Ascending aorta (tissue), 2 donors: ENCODE results near the gene ATG16L2. TPM values are rescaled to one million over a fixed set of nuclear protein-coding genes. Genes with fewer than 3 reads are reported as not detected.

ENCODE experiments used
- DNase-seq, 2 donors: peaks; one replicate each; pipeline ENCODE4 v3.0.0-alpha.2; 2019; ENCODE audit warnings: low spot score in 2 of 2
- H3K27ac ChIP-seq, 2 donors: fragments of 200-600 bp; sonication (generic); one replicate each; pipeline ENCODE4 v1.5.1; 2016 to 2017; ENCODE audit warnings: mild to moderate bottlenecking in 1 of 2
- H3K27me3 ChIP-seq: fragments of 200-600 bp; sonication (generic); one replicate; pipeline ENCODE4 v1.5.1; 2017
- H3K36me3 ChIP-seq, 2 donors: fragments of 200-600 bp; sonication (generic); one replicate each; pipeline ENCODE4 v1.5.1; 2016
- H3K4me1 ChIP-seq, 2 donors: fragments of 200-600 bp; sonication (generic); one replicate each; pipeline ENCODE4 v1.5.1; 2016 to 2017; ENCODE audit warnings: mild to moderate bottlenecking in 1 of 2
- H3K4me3 ChIP-seq, 2 donors: fragments of 200-600 bp; sonication (generic); one replicate each; pipeline ENCODE4 v1.5.1; 2016 to 2017; ENCODE audit warnings: mild to moderate bottlenecking in 1 of 2
- H3K9me3 ChIP-seq, 2 donors: fragments of 200-600 bp; sonication (generic); one replicate each; pipeline ENCODE4 v1.5.1; 2016
- CTCF ChIP-seq, 3 experiments: fragments of 200-600 bp in 2 of 3; fragments of 450-650 bp in 1 of 3; sonication (generic) in 2 of 3; IDR thresholded peaks; one replicate each; pipeline ENCODE4 v1.5.1; 2016 to 2019; ENCODE audit warnings: antibody characterized with exemption in 3 of 3, mild to moderate bottlenecking in 1 of 3, moderate library complexity in 1 of 3
- intact Hi-C: fragments of 100-400 bp; cut with DNase I; formaldehyde crosslinking; loops from one replicate; pipeline ENCODE4 v1.15.1; 2023
- total RNA-seq: library from RNA; depleted of rRNA; stranded (reverse); fragments of >200 nt; gene quantifications from one replicate; pipeline ENCODE4 v1.1.0, GENCODE V29; 2016

Gene ATG16L2
- total RNA-seq, 1 donor from 2014 or later, result 21.2 TPM

- Histone ChIP-seq H3K27ac (no peak overlapping the region), H3K9me3 (no peaks in the 10 kb centered on the region), H3K27me3 (no peaks in the 10 kb centered on the region), H3K4me3 (no peak overlapping the region), H3K4me1 (peaks cover 0 to 3% of the 10 kb centered on the region in 2 donors), H3K36me3 (peaks cover 31 to 46% of the 10 kb centered on the region in 2 donors)
- intact Hi-C loops, result no loop called here
- no peak for DNase-seq
- no peak for TF ChIP-seq CTCF (IDR thresholded peaks at IDR 0.05)
Observed at GRCh38 chr11:72842126-72842525, 27.9 kb downstream of the ATG16L2 start.

GRCh38 chr11:72842653-72843330, 28.6 kb downstream of the ATG16L2 start:
- intact Hi-C loops, result no loop called here
- Histone ChIP-seq H3K36me3 (peaks cover 27 to 41% of the 10 kb centered on the region in 2 donors), H3K4me1 (no peaks in the 10 kb centered on the region), H3K27me3 (no peaks in the 10 kb centered on the region), H3K27ac (no peak overlapping the region), H3K9me3 (no peaks in the 10 kb centered on the region), H3K4me3 (no peak overlapping the region)
- no peak for TF ChIP-seq CTCF (IDR thresholded peaks at IDR 0.05)
- no peak for DNase-seq

DNA sequence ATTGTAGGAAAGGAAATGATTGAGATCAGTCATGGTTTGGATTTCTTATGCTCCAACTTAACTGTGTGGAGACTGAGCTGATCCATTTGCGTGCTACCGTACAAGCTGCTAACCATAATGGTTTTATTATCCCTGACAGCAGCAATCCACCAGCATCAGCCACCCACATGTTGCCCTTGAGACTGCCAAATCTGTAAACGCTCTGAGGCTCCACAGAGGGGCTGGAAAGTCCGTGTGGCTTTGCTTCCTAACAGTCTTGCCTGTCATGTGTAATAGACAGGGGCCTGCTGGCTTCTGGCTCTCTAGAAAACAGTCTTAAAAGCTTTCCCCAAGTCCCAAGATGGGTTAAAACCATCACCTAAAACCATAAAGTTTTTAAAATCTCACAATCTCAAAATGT, 30.1 kb downstream of the ATG16L2 start:
- intact Hi-C loops, result no loop called here
- no peak for TF ChIP-seq CTCF (IDR thresholded peaks at IDR 0.05)
- peak overlapping the region in 1 of 2 donors; percentile 21 for H3K27ac ChIP-seq
- no peak overlapping the region for H3K4me3 ChIP-seq
- DNase-seq, result no peak
- H3K4me1 ChIP-seq, result peaks cover 0 to 2% of the 10 kb centered on the region in 2 donors
- H3K36me3 ChIP-seq, result peaks cover 22 to 35% of the 10 kb centered on the region in 2 donors
- H3K27me3 ChIP-seq, result no peaks in the 10 kb centered on the region
- no peaks in the 10 kb centered on the region for H3K9me3 ChIP-seq

DNA sequence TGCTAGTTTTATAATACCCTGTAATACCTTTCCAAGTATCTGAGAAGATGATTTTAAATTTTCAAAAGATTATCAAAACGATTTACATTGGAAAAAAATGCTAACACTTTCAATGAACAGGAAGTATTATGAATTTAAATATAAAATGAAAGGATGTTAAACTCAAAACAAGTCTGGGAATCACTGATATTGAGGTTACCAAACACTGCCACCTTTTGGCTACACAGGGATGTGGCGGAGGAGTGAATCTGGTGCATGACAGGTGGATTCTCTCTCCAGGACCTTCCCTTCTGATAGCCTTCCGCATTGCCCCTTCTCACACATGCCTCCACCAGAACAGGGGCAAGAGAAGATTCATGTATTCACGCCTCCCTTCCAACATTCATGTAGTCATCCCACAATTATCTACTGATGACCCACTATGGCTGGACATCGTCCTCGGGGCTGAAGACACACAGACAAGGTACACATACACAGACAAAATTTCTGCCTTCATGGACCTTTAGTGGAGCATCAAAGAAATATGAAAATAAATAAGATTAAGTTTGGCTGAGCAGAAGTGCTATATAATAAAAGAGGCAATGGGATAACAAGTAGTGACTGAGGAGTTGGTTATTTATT, 34.7 kb downstream of the ATG16L2 start:
- intact Hi-C loops, result loop anchor here (2.0 kb wide), 1 partner anchor 18 kb away; no protein-coding TSS in a partner anchor
- TF ChIP-seq CTCF (IDR thresholded peaks at IDR 0.05), result peak; percentile 44 to 72 (median 57)
- Histone ChIP-seq H3K36me3 (peaks cover 3 to 5% of the 10 kb centered on the region in 2 donors), H3K4me3 (no peak overlapping the region), H3K4me1 (peaks cover 0 to 2% of the 10 kb centered on the region in 2 donors), H3K9me3 (no peaks in the 10 kb centered on the region), H3K27ac (peak overlapping the region in 1 of 2 donors; percentile 7), H3K27me3 (no peaks in the 10 kb centered on the region)
- DNase-seq, result no peak

DNA sequence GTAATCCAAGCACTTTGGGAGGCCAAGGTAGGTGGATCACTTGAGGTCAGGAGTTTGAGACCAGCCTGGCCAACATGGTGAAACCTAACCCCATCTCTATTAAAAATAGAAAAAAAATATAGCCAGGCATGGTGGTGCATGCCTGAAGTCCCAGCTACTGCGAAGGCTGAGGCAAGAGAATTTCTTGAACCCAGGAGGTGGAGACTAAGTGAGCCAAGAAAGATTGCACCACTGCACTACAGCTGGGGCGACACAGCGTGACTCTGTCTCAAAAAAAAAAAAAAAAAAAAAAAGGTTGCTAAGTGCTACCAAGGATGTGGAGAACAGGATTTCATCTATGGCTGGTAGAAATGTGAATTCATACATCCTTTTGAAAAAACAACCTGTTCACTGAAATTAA, 36.6 kb downstream of the ATG16L2 start:
- TF ChIP-seq CTCF (IDR thresholded peaks at IDR 0.05), result no peak
- intact Hi-C loops, result no loop called here
- Histone ChIP-seq H3K27ac (no peak overlapping the region), H3K9me3 (no peaks in the 10 kb centered on the region), H3K27me3 (no peaks in the 10 kb centered on the region), H3K4me3 (no peak overlapping the region), H3K4me1 (peaks cover 0 to 5% of the 10 kb centered on the region in 2 donors), H3K36me3 (peaks cover 3 to 5% of the 10 kb centered on the region in 2 donors)
- DNase-seq, result no peak
